HL-60/S4 treated with retinoic acid at 250 ng/mL for 4 days and 3 days (cell line): ENCODE results near the gene OR9K2.
"Not testable (repeated sequence)": the region's sequence is repeated elsewhere in the genome, so short reads cannot be mapped to it uniquely, and the experiment has no call there.

Source experiments
- in situ Hi-C: fragments of 300-500 bp; cut with MboI; formaldehyde crosslinking; loops from 2 replicates; pipeline ENCODE4 v1.7.0; 2022; ENCODE audit warnings: low sequenced_read_pairs

Gene OR9K2, protein sequence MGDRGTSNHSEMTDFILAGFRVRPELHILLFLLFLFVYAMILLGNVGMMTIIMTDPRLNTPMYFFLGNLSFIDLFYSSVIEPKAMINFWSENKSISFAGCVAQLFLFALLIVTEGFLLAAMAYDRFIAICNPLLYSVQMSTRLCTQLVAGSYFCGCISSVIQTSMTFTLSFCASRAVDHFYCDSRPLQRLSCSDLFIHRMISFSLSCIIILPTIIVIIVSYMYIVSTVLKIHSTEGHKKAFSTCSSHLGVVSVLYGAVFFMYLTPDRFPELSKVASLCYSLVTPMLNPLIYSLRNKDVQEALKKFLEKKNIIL

DNA sequence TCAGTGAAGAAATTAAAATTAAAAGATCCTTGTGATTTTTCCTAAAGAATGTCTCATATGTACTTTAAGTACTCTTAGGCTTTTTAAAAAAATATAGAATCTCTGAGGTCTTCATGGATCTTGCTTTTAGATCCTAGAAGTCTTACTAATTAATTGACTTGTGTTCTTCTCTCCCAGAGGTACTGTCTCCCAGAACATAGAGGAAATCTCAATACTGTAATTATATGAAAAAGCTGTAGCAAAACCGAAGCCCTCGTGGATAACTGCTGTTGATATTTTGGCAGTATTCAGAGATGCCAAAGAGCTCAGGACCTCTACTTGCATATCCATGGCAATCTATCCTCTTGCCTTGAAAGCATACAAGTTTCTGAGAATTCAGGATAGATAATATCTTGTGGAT is at the start of gene OR9K2:
OR9K2 (plus strand) TSS at position 301 of the 400 bp plus-strand sequence. CDS start 3,429 bp downstream, outside the sequence.
- in situ Hi-C loops, result no loop called here

DNA sequence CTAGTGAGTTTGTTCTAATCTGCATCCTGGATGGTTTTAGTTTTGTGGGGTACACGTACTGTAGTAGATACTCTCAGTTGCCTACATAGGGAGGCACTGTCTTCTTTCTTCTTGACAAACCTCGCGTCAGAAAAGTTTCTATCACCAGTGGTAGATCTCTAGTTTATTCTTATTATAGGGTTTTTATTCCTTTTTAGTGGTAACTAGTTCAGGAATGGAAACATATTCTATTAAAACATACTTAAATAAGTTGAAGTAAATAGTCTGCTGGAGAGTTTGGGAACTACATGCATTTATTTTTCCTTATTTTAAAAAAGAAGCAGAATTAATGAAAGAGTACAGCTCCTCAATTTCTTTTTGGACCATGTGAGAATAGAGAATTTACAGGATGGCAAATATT is 33.6 kb upstream of the OR9K2 start:
- in situ Hi-C loops, result loop anchor here (25.0 kb wide), 1 partner anchor 355 kb away; no protein-coding TSS in a partner anchor

DNA sequence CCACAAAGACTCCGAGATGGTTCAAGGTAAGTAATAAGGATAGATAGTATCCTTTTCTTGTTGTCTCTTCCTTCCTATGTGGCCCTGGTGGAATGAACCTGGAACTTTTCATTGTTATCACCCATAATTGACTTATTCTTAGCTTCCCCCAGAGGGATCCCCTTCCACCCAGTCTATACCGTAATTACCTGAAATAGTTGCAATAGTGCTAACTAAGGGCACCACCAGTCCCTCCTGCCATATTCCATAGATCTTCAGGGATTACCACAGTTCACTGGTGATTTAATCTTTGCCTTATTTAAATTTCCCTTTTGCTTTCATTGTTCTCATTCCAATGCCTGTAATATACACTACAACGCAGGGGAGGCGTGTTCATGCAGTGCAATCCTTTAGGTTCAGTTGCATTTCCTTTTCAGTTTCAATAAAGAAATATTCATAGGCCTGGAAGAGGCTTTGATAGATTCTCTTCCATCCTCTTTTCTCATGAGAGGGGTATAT is 13.8 kb upstream of the OR9K2 start:
- in situ Hi-C loops, result no loop called here

DNA sequence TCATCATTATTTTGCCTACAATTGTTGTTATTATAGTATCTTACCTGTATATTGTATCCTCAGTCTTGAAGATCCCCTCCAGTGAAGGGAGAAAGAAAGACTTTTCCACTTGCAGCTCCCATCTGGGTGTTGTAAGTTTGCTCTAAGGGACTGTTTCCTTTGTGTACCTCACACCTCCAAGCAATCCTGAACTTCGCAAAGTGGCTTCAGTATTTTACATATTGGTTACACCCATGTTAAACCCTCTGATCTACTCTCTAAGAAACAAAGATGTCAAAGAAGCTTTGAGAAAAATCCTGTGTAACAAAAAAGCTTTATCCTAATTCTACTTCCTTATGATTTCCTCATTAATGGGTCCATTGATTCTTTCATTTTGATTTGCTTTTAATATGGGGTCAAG is 10.1 kb upstream of the OR9K2 start:
- in situ Hi-C loops, result no loop called here

DNA sequence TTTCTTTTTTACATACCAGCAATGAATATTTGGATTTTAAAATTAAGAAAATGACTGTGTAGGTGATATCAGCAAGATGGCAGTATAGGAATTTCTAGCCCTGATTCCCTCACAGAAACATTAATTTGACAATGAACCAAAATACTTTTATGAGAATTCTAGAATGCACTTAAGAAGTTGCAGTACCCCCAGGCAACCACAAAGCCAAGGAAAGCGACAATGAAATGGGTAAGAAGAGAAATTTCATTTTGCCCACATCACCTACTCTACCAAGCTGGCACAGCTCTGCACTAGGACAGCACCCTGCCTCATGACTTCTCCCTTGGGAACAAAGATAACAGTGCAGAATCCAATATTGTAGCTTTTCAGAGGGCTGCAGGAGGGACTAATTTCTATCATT is 6.6 kb downstream of the OR9K2 start:
- in situ Hi-C loops, result no loop called here

DNA sequence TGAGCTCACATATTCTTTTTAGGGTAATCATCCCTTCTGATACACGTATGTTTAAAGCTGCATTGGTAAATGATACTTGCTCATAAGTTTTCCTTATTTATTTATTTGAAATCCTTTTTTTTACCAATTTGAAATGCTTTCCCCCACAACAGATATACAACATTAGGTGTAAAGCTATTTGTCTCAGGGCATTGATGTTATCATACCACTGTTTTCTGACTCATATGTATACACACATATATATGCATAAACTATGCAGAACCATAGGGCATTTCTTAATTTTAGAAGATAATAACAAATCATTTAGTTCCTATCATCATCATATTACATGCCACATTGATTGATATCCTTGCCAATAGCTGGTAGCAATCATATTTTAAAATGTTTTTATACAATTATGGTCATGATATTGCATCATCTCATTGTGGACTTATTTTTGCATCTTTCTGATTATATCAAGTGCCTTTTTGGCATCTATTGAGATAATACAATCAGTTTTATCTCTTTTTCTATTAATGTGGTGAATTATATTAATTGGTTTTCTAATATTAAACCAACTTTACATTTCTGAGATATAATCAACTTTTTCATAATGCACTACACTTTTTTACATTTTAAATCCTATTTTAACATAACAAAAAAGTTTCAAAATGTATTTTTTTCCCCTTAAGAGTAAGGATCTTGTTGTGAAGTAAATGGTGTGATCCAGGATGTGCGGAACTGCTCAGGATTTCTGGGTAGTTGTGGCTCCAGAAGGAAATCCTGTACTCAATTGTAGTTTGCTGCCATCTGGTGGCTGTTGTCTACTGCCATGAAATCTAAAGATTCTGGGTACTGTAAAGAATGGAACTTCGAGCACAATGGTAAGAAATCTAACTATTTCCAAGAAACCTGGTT is 16.7 kb downstream of the OR9K2 start:
- in situ Hi-C loops, result no loop called here

DNA sequence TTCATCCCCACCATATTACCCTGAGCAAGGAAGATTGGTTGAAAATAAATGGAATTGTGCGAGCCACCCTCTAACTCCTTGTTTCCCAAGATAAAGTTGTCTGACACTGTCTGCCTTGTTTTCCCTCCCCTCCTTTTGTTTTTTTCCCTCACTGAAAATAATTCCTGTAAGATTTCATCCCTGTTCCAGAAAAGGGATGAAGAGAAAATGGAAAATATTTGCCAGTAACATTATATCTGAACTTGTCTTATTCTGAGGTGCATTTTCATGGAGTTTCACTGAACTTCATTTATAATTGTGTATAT is 17.3 kb downstream of the OR9K2 start:
- in situ Hi-C loops, result no loop called here

DNA sequence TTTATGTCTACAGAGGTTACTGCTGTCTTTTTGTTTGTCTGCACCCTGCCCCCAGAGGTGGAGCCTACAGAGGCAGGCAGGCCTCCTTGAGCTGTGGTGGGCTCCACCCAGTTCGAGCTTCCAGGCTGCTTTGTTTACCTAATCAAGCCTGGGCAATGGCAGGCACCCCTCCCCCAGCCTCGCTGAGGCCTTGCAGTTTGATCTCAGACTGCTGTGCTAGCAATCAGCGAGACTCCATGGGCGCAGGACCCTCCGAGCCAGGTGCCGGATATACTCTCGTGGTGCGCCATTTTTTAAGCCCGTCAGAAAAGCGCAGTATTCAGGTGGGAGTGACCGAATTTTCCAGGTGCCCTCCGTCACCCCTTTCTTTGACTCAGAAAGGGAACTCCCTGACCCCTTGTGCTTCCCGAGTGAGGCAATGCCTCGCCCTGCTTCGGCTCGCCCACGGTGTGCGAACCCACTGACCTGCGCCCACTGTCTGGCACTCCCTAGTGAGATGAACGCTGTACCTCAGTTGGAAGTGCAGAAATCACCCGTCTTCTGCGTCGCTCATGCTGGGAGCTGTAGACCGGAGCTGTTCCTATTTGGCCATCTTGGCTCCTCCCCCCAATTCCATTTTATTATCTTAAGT is 40.9 kb downstream of the OR9K2 start:
- in situ Hi-C loops, result not testable (repeated sequence)

DNA sequence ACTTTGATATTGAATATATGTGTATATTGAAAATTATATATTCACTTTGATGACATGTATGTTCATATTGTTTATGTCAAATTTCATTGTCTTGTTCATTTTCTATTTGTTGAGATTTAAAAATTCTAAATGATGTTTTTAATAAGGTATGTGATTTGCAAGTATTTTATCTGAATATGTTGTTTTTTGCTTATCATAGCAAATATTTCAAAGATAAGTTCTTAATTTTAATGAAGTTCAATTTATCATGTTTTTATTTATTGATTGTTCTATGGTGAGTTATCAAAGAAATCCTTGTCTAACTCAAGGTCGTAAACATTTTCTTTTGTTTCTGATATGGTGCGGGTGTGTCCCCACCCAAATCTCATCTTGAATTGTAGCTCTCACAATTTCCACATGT is 45.2 kb downstream of the OR9K2 start:
- in situ Hi-C loops, result no loop called here

DNA sequence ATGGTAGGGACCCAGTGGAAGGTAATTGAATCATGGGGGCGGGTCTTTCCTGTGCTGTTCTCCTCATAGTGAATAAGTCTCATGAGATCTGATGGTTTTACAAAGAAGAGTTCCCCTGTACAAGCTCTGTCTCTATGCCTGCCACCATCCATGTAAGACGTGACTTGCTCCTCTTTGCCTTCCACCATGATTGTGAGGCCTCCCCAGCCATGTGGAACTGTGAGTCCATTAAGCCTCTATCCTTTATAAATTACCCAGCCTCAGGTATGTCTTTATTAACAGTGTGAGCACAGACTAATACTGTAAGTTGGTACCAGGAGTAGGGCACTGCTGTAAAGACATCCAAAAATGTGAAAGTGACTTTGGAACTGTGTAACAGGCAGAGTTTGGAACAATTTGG is 45.6 kb downstream of the OR9K2 start:
- in situ Hi-C loops, result not testable (repeated sequence)

DNA sequence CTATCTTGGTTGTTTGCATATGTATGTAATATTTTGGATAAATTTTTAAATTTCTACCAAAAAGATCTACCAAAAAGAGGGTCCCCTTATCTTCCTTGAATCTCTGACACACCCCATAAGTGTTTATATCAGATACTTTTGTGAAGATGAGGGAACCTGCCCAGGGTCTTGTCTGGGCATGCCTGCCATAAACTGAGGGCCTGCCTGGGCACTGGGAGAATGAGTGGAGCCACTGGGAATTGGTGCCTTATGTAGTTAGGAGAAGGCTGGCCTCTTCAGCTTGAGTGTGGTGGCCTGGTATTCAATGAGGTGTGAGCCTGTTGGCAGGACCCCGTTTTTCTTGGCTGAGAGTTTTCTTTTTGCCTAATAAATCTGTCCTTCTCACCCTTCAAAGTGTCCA is 46.5 kb downstream of the OR9K2 start:
- in situ Hi-C loops, result no loop called here

DNA sequence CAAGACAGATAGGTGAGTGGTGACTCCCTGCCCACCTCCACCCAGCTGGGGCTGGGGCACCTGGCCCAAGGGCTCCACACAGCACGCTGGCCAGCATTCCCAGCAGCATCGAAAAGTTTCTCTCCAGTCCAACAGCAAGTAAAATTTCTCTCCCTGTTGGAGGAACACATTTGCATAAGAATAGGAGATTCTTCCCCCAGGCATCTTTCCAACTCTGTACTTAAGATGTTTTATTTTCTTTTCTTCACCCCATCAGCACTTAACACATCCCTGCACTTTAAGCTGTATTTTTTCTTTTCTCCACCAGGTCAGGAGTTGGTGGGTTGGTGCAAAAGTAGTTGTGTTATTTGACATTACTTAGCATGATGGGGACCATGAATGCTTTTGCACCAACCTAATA is 47.2 kb downstream of the OR9K2 start:
- in situ Hi-C loops, result no loop called here
